HG02759 (cell line): ENCODE data around the gene SPRR5.

Experiments used
- ATAC-seq: cut with Tn5 transposase; IDR thresholded peaks from one replicate; pipeline ENCODE4 v1.9.1; 2021; ENCODE audit warnings: mild to moderate bottlenecking, moderate library complexity; ENCODE audit not compliant: unreplicated experiment

SPRR5 gene

DNA sequence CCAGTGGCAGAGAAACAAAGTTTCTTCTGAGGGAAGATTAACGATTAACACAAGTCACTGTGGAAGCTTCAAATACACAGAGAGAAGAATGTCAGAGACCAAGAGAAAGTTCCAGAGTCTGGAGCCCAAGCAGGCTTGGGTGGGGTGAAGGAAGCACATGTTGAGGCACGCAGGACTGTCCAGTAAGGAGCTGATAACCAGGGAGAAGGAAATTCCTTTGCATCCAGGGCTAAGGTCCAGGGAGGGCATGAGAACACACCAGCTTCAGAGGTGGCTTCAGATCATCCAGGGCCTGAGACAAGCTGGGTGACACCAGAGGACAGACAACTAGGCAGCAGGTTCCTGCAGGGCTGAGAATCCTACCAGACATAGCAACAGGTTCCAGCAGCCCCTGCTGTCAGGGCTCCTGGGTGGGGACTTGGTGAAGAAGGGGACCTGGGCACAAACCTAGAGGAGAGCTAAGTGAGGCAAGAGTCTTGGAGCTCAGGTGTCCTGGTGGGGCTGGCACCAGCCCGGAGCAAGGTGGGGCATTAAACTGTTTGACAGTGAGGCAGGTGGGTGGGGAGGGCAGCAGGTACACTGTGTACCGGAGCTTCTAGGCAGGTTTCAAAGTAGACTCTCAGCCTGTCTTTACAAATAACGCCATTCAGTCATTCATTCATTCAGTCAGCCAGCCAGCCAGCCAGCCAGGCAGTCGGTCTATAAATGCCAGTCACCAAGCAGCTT is 34.3 kb downstream of the SPRR5 start:
- ATAC-seq, result no peak

- ATAC-seq, result no peak
These were observed 35.1 kb downstream of the SPRR5 start for GRCh38 chr1:152982076-152982475.

DNA sequence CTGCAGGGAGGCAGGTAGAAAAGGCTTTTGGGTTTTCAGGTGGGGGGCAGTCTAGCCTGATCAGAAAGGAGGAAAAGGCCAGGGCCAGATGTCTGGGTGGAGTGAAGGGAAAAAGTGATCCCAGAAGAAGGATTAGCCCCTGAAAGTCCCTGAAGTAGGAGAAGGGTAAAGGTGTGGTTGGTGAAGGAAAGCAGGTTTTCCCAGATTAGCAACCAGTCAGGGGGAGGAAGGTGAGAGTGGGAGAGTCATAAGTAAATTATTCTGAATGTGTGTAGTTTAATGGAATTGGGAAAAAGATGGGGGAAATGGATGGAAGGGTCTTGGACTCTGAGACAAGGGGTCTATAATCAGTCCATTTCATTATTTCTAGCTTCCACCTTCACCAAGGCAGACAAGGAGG is 36.2 kb downstream of the SPRR5 start:
- ATAC-seq, result no peak

DNA sequence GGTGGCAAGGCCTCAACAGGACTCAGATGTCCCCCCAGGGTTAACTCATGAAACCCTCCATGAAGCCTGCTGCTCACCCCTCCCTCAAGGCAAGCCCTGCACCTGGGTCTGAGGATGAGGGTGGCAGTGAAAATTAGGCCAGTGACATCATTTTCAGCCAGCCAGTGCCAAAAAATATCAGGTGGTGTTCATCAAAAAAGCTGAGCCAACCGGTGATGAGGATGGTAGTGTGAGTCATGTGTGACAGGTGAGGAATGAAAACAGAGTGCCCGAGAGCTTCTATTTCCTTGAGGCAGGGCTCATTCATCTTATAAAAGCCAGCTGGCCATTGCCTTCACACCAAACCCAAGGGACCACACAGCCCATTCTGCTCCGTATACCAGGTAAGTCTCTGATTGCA is 36.7 kb downstream of the SPRR5 start, which contains the start of gene SPRR1A:
Gene SPRR1A (plus strand): TSS at position 339 of the 400 bp plus-strand sequence. CDS start 1,150 bp downstream, outside the sequence.
- ATAC-seq, result no peak

- ATAC-seq, result no peak
These were observed 39.6 kb downstream of the SPRR5 start for GRCh38 chr1:152986578-152986977.

GRCh38 chr1:152993186-152993585 is 46.2 kb downstream of the SPRR5 start:
- no peak for ATAC-seq

DNA sequence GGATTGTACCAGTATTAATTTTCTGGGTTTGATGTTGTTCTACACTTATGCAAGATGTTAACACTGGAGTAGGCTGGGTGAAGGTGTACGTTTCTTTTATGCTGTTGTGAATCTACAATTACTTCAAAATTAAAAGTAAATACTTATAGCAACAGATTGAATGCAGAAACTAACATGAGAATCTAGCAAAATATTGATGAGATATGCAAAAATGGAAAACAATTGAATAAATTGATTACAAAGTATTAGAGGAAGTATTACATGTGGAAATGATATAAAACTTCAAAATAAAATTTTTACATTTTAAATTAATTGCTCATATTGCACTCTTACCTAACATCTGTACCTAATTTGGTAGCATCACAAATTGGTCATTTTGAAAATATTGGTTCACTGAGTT is 48.8 kb downstream of the SPRR5 start:
- ATAC-seq, result no peak

- no peak for ATAC-seq
These were observed 49.8 kb downstream of the SPRR5 start for GRCh38 chr1:152996633-152997400.

DNA sequence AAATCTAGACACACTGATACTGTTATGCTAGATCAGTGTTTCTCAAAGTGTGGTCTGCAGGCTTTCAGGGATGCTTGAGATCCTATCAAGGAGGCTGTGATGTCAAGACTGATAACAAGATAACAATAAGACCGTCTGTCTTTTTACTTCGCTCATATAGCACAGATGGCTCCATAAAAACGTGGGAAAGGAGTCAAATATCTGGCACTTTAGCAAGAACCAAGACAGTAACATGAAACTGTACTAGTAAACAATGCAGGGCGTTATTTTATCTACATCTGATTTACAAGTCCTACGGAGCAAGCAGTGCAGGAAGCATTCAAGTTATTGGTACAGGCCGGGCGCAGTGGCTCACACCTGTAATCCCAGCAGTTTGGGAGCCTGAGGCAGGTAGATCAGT is 50.9 kb downstream of the SPRR5 start:
- no peak for ATAC-seq

- ATAC-seq, result no peak
These were observed 51.5 kb downstream of the SPRR5 start for GRCh38 chr1:152998476-152998875.
